ENCODE measurements around the gene ACTA2. TPM values are rescaled to one million over a fixed set of nuclear protein-coding genes. Genes with fewer than 3 reads are reported as not detected.

ACTA2 gene
- total RNA-seq, 1 experiment from 2014 or later, result not detected

- Mint-ChIP-seq H3K27ac (ENCODE audit: unreplicated experiment) (no peak overlapping the region), H3K9me3 (ENCODE audit: unreplicated experiment) (no peaks in the 10 kb centered on the region), H3K4me1 (ENCODE audit: low read depth, unreplicated experiment) (no peaks in the 10 kb centered on the region), H3K4me3 (ENCODE audit: unreplicated experiment) (no peak overlapping the region), H3K36me3 (ENCODE audit: insufficient read depth, unreplicated experiment) (no peaks in the 10 kb centered on the region), H3K27me3 (ENCODE audit: insufficient read depth, unreplicated experiment) (no peaks in the 10 kb centered on the region)
- H3K9me3 ChIP-seq, result no peaks in the 10 kb centered on the region
- no TSS peak for BruUV-seq (replicated peaks)
- TF ChIP-seq CTCF (IDR thresholded peaks at IDR 0.05; ENCODE audit: insufficient read depth in 1 of 2, low read depth in 1 of 2, low read length in 1 of 2, severe bottlenecking in 1 of 2, unreplicated experiment in 1 of 2), result no peak
- POLR2A ChIA-PET, result no interaction called here
- H3K36me3 ChIP-seq (ENCODE audit: control insufficient read depth, insufficient read depth, low read length), result no peaks in the 10 kb centered on the region
- CTCF ChIA-PET, result no interaction called here
- H3K4me3 ChIP-seq (ENCODE audit: low read depth, low read length), result no peak overlapping the region
- H3K4me1 ChIP-seq, result peaks cover 10% of the 10 kb centered on the region
- H3K27me3 ChIP-seq (replicated peaks; ENCODE audit: control insufficient read depth, insufficient read depth, low read length), result no peaks in the 10 kb centered on the region
- no peak for DNase-seq
- intact Hi-C loops (cut with micrococcal nuclease; ENCODE audit: unreplicated experiment), result no loop called here
Observed at GRCh38 chr10:88906921-88907320, 45.7 kb downstream of the ACTA2 start.

GRCh38 chr10:88903715-88904114 is 48.9 kb downstream of the ACTA2 start:
- no peak for DNase-seq
- BruUV-seq (replicated peaks), result no TSS peak
- no peaks in the 10 kb centered on the region for H3K9me3 ChIP-seq
- ChIA-PET POLR2A (no interaction called here), CTCF (interaction anchor here (0.6 kb wide), 1 partner anchor 93 kb away, joined by 4 read pairs; no protein-coding TSS in a partner anchor)
- H3K4me1 ChIP-seq, result peaks cover 32% of the 10 kb centered on the region
- no peaks in the 10 kb centered on the region for H3K36me3 Mint-ChIP-seq (ENCODE audit: insufficient read depth, unreplicated experiment)
- peaks cover 6% of the 10 kb centered on the region for H3K4me1 Mint-ChIP-seq (ENCODE audit: low read depth, unreplicated experiment)
- intact Hi-C loops (cut with micrococcal nuclease; ENCODE audit: unreplicated experiment), result no loop called here
- no peaks in the 10 kb centered on the region for H3K27me3 Mint-ChIP-seq (ENCODE audit: insufficient read depth, unreplicated experiment)
- no peak overlapping the region for H3K4me3 Mint-ChIP-seq (ENCODE audit: unreplicated experiment)
- no peak for TF ChIP-seq CTCF (IDR thresholded peaks at IDR 0.05; ENCODE audit: insufficient read depth in 1 of 2, low read depth in 1 of 2, low read length in 1 of 2, severe bottlenecking in 1 of 2, unreplicated experiment in 1 of 2)
- no peaks in the 10 kb centered on the region for H3K9me3 Mint-ChIP-seq (ENCODE audit: unreplicated experiment)
- no peak overlapping the region for H3K4me3 ChIP-seq (ENCODE audit: low read depth, low read length)
- H3K27ac Mint-ChIP-seq (ENCODE audit: unreplicated experiment), result no peak overlapping the region
- H3K36me3 ChIP-seq (ENCODE audit: control insufficient read depth, insufficient read depth, low read length), result no peaks in the 10 kb centered on the region
- no peaks in the 10 kb centered on the region for H3K27me3 ChIP-seq (replicated peaks; ENCODE audit: control insufficient read depth, insufficient read depth, low read length)

- intact Hi-C loops (cut with micrococcal nuclease; ENCODE audit: unreplicated experiment), result no loop called here
- ChIA-PET CTCF (no interaction called here), POLR2A (no interaction called here)
- Mint-ChIP-seq H3K9me3 (ENCODE audit: unreplicated experiment) (no peaks in the 10 kb centered on the region), H3K27me3 (ENCODE audit: insufficient read depth, unreplicated experiment) (no peaks in the 10 kb centered on the region), H3K4me3 (ENCODE audit: unreplicated experiment) (no peak overlapping the region), H3K27ac (ENCODE audit: unreplicated experiment) (no peak overlapping the region), H3K4me1 (ENCODE audit: low read depth, unreplicated experiment) (peaks cover 11% of the 10 kb centered on the region), H3K36me3 (ENCODE audit: insufficient read depth, unreplicated experiment) (no peaks in the 10 kb centered on the region)
- Histone ChIP-seq H3K4me3 (ENCODE audit: low read depth, low read length) (no peak overlapping the region), H3K27me3 (replicated peaks; ENCODE audit: control insufficient read depth, insufficient read depth, low read length) (no peaks in the 10 kb centered on the region), H3K36me3 (ENCODE audit: control insufficient read depth, insufficient read depth, low read length) (no peaks in the 10 kb centered on the region), H3K4me1 (peaks cover 42% of the 10 kb centered on the region), H3K9me3 (no peaks in the 10 kb centered on the region)
- DNase-seq, result no peak
- no TSS peak for BruUV-seq (replicated peaks)
- TF ChIP-seq CTCF (IDR thresholded peaks at IDR 0.05; ENCODE audit: insufficient read depth in 1 of 2, low read depth in 1 of 2, low read length in 1 of 2, severe bottlenecking in 1 of 2, unreplicated experiment in 1 of 2), result no peak
Observed at GRCh38 chr10:88901984-88902789, 50.4 kb downstream of the ACTA2 start.
